ENCODE results near the gene RNF215. TPM values are rescaled to one million over a fixed set of nuclear protein-coding genes. Genes with fewer than 3 reads are reported as not detected.
A peak's percentile ranks its signal among the peaks of the same experiment; 100 is the strongest.

The RNF215 gene
- total RNA-seq, 2 experiments from 2014 or later: 7.1 to 7.2 TPM

- H3K36me3 Mint-ChIP-seq (ENCODE audit: low read depth): peaks cover 48% of the 10 kb centered on the region
- intact Hi-C loops (cut with micrococcal nuclease): no loop called here
Measured at GRCh38 chr22:30354644-30355043, 32.6 kb downstream of the RNF215 start.

GRCh38 chr22:30351226-30351625 is 36.0 kb downstream of the RNF215 start:
- H3K27me3 Mint-ChIP-seq: no peaks in the 10 kb centered on the region
- H3K36me3 Mint-ChIP-seq (ENCODE audit: low read depth): peaks cover 67% of the 10 kb centered on the region
- no peak for TF ChIP-seq CTCF (IDR thresholded peaks at IDR 0.05)
- no peak for DNase-seq
- ATAC-seq: no peak
- peaks cover 72% of the 10 kb centered on the region for H3K4me1 Mint-ChIP-seq (ENCODE audit: low read depth)
- CTCF ChIA-PET: interaction anchor here (2.1 to 3.0 kb wide), 2 partner anchors 36 to 63 kb away, joined by 5 to 17 read pairs; partner anchors contain the start of genes CASTOR1 and RNF215
- POLR2A ChIA-PET: no interaction called here
- no peak overlapping the region for H3K27ac Mint-ChIP-seq
- intact Hi-C loops (cut with micrococcal nuclease): no loop called here
- H3K9me3 Mint-ChIP-seq: no peaks in the 10 kb centered on the region
- no peak overlapping the region for H3K4me3 Mint-ChIP-seq

More at GRCh38 chr22:30354644-30355043, 32.6 kb downstream of the RNF215 start:
- ChIA-PET POLR2A (interaction anchor here (0.8 to 1.8 kb wide), 10 partner anchors 9 to 702 kb away, joined by 3 to 12 read pairs (median 3); partner anchors contain the start of gene CASTOR1), CTCF (interaction anchor here (2.9 kb wide), 1 partner anchor 66 kb away, joined by 43 read pairs; the partner anchor contains the start of gene CASTOR1)
- peak overlapping the region; percentile 55 for H3K27ac Mint-ChIP-seq
- H3K9me3 Mint-ChIP-seq: no peaks in the 10 kb centered on the region
- DNase-seq: no peak
- TF ChIP-seq CTCF (IDR thresholded peaks at IDR 0.05): no peak
- ATAC-seq: no peak
- H3K27me3 Mint-ChIP-seq: no peaks in the 10 kb centered on the region
- H3K4me1 Mint-ChIP-seq (ENCODE audit: low read depth): peaks cover 54% of the 10 kb centered on the region
- peak overlapping the region; percentile 96 for H3K4me3 Mint-ChIP-seq

GRCh38 chr22:30348809-30349208 is 38.4 kb downstream of the RNF215 start:
- no peak overlapping the region for H3K4me3 Mint-ChIP-seq

GRCh38 chr22:30348404-30348803 is 38.8 kb downstream of the RNF215 start:
- ATAC-seq: no peak
- Mint-ChIP-seq H3K27me3 (no peaks in the 10 kb centered on the region), H3K9me3 (no peaks in the 10 kb centered on the region), H3K36me3 (ENCODE audit: low read depth) (peaks cover 68% of the 10 kb centered on the region), H3K4me1 (ENCODE audit: low read depth) (peaks cover 53% of the 10 kb centered on the region), H3K27ac (peak overlapping the region; percentile 86), H3K4me3 (no peak overlapping the region)
- ChIA-PET CTCF (interaction anchor here (1.2 to 3.0 kb wide), 2 partner anchors 39 to 60 kb away, joined by 6 to 17 read pairs; partner anchors contain the start of genes CASTOR1 and RNF215), POLR2A (interaction anchor here (1.3 to 2.0 kb wide), 5 partner anchors 8 to 56 kb away, joined by 3 to 8 read pairs (median 4); partner anchors contain the start of genes CCDC157 and SF3A1)
- no peak for DNase-seq
- intact Hi-C loops (cut with micrococcal nuclease): no loop called here
- TF ChIP-seq CTCF (IDR thresholded peaks at IDR 0.05): no peak

More at GRCh38 chr22:30348809-30349208, 38.4 kb downstream of the RNF215 start:
- ChIA-PET POLR2A (interaction anchor here (1.3 to 2.0 kb wide), 5 partner anchors 9 to 56 kb away, joined by 3 to 5 read pairs (median 4); partner anchors contain the start of gene TBC1D10A), CTCF (interaction anchor here (0.8 to 3.0 kb wide), 3 partner anchors 13 to 128 kb away, joined by 3 to 17 read pairs (median 3); partner anchors contain the start of gene CASTOR1)
- DNase-seq (no peak), ATAC-seq (no peak)
- Mint-ChIP-seq H3K4me1 (ENCODE audit: low read depth) (peaks cover 57% of the 10 kb centered on the region), H3K27ac (peak overlapping the region; percentile 86), H3K36me3 (ENCODE audit: low read depth) (peaks cover 67% of the 10 kb centered on the region), H3K27me3 (no peaks in the 10 kb centered on the region), H3K9me3 (no peaks in the 10 kb centered on the region)
- TF ChIP-seq CTCF (IDR thresholded peaks at IDR 0.05): no peak
- intact Hi-C loops (cut with micrococcal nuclease): no loop called here

GRCh38 chr22:30347255-30347892 is 39.8 kb downstream of the RNF215 start:
- H3K9me3 Mint-ChIP-seq: no peaks in the 10 kb centered on the region
- DNase-seq (no peak), ATAC-seq (peak; percentile 81)
- H3K4me3 Mint-ChIP-seq: no peak overlapping the region
- H3K27ac Mint-ChIP-seq: peak overlapping the region; percentile 83
- no peak for TF ChIP-seq CTCF (IDR thresholded peaks at IDR 0.05)
- no peaks in the 10 kb centered on the region for H3K27me3 Mint-ChIP-seq
- POLR2A ChIA-PET: interaction anchor here (1.2 to 1.9 kb wide), 3 partner anchors 9 to 52 kb away, joined by 4 to 8 read pairs (median 4); partner anchors contain the start of genes CCDC157 and SF3A1
- intact Hi-C loops (cut with micrococcal nuclease): no loop called here
- CTCF ChIA-PET: interaction anchor here (0.8 to 2.1 kb wide), 3 partner anchors 40 to 59 kb away, joined by 3 to 12 read pairs (median 6); partner anchors contain the start of gene RNF215
- H3K36me3 Mint-ChIP-seq (ENCODE audit: low read depth): peaks cover 69% of the 10 kb centered on the region
- peaks cover 45% of the 10 kb centered on the region for H3K4me1 Mint-ChIP-seq (ENCODE audit: low read depth)

Data from activated CD8-positive, alpha-beta T cell treated with anti-CD3 and anti-CD28 coated beads for 36 hours (primary cell).